ENCODE results near the gene POLR3B. TPM values are rescaled to one million over a fixed set of nuclear protein-coding genes. Genes with fewer than 3 reads are reported as not detected.
"Not testable (repeated sequence)": the region's sequence is repeated elsewhere in the genome, so short reads cannot be mapped to it uniquely, and the experiment has no call there.

POLR3B gene
- polyA plus RNA-seq, 3 donors: 17.6 to 19.6 (median 18.2) TPM

DNA sequence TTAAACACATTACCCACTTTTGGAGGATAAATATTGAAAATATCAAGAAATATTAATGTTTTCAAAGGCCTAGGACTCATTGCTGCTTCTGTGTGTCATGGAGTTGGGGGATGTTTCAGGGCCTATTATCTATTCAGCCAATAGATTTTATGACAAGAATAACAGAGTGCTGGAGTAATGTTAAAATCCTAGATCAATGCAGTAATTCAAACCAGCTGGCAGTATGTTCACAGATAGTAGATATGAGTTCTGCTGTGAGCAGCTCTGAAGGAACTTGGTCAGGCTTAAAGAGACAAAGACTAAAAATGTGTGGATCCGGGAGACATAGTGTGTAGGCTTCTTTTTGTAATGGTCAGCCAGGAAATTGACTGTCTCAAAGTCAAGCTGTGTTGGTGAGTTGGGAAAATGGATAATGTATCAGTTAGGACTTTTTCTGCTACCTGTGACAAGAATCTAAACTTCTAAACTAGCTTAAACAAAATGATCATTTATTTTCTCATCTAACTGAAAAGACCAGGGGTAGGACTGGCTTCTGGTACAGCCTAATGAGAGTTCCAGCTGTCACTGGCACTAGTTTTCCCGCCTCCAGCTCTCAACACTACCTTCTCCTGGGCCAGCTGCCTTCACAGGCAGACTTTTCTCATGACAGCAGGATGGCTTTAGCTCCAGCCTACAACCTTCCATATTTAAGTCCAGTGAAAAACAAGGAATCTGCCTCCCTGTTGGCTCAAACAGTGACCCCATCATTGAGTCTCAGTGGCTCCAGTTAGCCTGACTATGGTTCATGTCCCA is 16.3 kb upstream of the POLR3B start:
- no peak for DNase-seq (ENCODE audit: low read depth in 3 of 3, low spot score in 2 of 3)

GRCh38 chr12:106342397-106343213 is 14.9 kb upstream of the POLR3B start:
- DNase-seq (ENCODE audit: low read depth in 3 of 3, low spot score in 2 of 3): no peak

- no peak for DNase-seq (ENCODE audit: low read depth in 3 of 3, low spot score in 2 of 3)
These were observed 14.4 kb upstream of the POLR3B start for GRCh38 chr12:106343214-106343528.

GRCh38 chr12:106344131-106344530 is 13.4 kb upstream of the POLR3B start:
- no peak for DNase-seq (ENCODE audit: low read depth in 3 of 3, low spot score in 2 of 3)

GRCh38 chr12:106345746-106346145 is 11.8 kb upstream of the POLR3B start:
- peak in 1 of 3 donors; percentile 30 for DNase-seq (ENCODE audit: low read depth in 3 of 3, low spot score in 2 of 3)

DNA sequence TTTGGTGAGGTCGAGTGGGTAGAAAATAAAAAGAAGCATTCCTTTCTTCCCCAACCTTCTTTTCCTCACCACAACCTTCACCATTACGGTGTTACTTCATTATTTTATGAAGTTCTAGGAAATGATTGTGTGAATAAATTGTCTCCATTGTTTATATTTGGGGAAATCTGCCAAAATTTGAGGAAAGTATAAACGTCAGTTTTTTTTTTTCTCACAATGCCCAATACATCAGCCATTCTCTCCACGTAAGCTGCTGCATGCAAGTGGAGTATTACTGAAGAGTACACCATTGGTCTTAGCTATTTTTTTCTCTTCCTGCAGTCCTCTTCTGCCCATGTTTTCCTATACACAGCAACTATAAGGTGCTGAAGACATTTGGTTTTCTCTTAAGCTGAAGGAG is 9.1 kb upstream of the POLR3B start:
- no peak for DNase-seq (ENCODE audit: low read depth in 3 of 3, low spot score in 2 of 3)

DNA sequence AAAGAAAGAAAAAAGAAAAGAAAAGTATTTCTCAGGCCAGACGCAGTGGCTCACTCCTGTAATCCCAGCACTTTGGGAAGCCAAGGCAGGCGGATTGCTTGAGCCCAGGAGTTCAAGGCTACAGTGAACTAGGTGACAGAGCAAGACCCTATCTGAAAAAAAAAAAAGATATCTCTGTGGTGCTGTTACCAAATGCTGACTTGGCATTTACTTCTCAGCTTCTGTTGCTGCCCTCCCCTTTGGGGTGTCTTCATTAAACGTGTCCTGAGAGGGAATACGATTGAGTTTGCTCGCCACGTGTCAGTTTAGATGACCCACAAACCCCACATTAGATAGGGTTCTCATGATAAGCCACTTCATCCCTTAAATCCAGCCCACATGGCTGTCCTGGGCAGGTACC is 4.4 kb upstream of the POLR3B start:
- DNase-seq (ENCODE audit: low read depth in 3 of 3, low spot score in 2 of 3): no peak

GRCh38 chr12:106358396-106359241 is 1.1 kb downstream of the POLR3B start:
- DNase-seq (ENCODE audit: low read depth in 3 of 3, low spot score in 2 of 3): no peak

GRCh38 chr12:106359646-106360399 is 2.3 kb downstream of the POLR3B start:
- DNase-seq (ENCODE audit: low read depth in 3 of 3, low spot score in 2 of 3): no peak

GRCh38 chr12:106360400-106360994 is 2.9 kb downstream of the POLR3B start:
- DNase-seq (ENCODE audit: low read depth in 3 of 3, low spot score in 2 of 3): no peak

DNA sequence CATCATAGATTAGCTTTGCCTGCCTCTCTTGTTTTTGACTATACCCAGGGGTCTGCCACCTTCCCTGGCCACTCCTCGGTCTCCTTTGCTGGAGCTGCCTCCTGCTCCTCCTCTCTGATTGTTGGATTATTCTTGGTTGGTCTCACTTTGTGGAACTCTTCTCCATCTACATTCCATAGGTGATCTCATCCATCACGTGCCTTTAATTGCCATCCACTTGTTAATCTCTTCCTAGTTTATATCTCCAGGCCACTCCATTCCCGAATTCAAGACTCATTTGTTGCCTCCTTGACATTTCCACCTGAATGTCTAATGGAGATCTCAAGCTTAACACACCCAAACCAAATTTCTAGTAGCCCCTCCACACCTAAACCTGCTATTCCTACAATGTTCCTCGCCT is 5.4 kb downstream of the POLR3B start:
- DNase-seq (ENCODE audit: low read depth in 3 of 3, low spot score in 2 of 3): no peak

DNA sequence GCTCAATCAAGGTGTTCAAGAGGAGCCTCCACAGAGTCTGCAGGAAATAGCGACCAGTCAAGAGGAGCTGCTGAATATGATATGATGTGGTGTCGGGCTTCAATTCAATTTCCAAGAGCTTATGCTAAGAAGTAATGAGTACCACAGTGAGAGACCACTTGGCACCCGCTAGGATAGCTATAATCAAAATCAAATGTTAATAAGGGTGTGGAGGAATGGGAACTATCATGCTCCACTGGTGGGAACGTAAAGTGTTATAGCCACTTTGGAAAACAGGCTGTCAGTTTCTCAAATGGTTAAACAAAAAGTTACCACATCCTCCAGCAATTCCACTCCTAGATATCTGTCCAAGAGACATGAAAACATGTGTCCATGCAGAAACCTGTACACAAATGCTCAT is 6.7 kb downstream of the POLR3B start:
- DNase-seq (ENCODE audit: low read depth in 3 of 3, low spot score in 2 of 3): no peak

GRCh38 chr12:106369624-106370346 is 12.2 kb downstream of the POLR3B start:
- no peak for DNase-seq (ENCODE audit: low read depth in 3 of 3, low spot score in 2 of 3)

DNA sequence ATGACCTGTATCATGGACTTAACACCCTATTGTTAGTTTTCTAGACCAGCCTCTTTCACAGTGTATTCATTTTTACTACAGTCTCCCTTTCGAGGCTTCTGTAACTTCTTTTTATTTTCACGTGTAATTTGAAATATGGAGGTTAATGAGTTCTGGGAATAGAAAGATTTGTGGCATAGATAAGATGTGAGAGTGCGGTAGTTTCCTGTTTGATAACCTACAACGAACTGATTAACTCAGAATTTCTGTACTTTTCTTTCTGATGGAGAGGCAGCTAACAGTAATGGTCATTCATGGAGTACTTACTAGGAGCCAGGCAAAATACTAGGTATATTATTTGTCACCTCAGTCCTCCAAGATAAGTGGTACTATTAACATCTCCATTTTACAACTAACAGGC is 21.2 kb downstream of the POLR3B start:
- DNase-seq (ENCODE audit: low read depth in 3 of 3, low spot score in 2 of 3): no peak

DNA sequence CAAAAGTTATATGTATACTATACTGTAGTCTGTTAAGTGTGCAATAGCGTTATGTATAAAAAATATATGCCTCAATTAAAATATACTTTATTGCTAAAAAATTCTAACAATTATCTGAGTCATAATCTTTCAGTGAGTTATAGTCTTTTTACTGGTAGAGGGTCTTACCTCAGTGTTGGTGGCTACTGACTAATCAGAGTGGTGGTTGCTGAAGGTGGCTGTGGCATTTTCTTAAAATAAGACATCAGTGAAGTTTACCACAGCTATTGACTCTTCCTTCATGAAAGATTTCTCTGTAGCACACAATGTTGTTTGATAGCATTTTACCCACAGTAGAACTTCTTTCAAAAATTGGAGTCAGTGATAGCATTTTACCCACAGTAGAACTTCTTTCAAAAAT is 23.4 kb downstream of the POLR3B start:
- no peak for DNase-seq (ENCODE audit: low read depth in 3 of 3, low spot score in 2 of 3)

- not testable (repeated sequence) for DNase-seq (ENCODE audit: low read depth in 3 of 3, low spot score in 2 of 3)
These were observed 24.3 kb downstream of the POLR3B start for GRCh38 chr12:106381866-106382265.

GRCh38 chr12:106386813-106387535 is 29.4 kb downstream of the POLR3B start:
- no peak for DNase-seq (ENCODE audit: low read depth in 3 of 3, low spot score in 2 of 3)

- DNase-seq (ENCODE audit: low read depth in 3 of 3, low spot score in 2 of 3): no peak
These were observed 30.4 kb downstream of the POLR3B start for GRCh38 chr12:106387848-106388377.

GRCh38 chr12:106389151-106389550 is 31.6 kb downstream of the POLR3B start:
- DNase-seq (ENCODE audit: low read depth in 3 of 3, low spot score in 2 of 3): no peak

Data from right renal cortex interstitium (tissue), 3 donors.